IMR-90 (cell line): ENCODE data around the gene UBE2QL1.

ENCODE experiments used
- CTCF ChIP-seq: conservative IDR thresholded peaks from 2 replicates; pipeline ENCODE4 v1.5.1; 2012; ENCODE audit warnings: mild to moderate bottlenecking, low read depth, low read length, improper control_type of control experiment
- ELK1 ChIP-seq: fragments of 150-350 bp; IDR thresholded peaks from 2 replicates; pipeline ENCODE4 v1.6.1; 2016; ENCODE audit warnings: low read depth, mild to moderate bottlenecking, low read length, moderate library complexity, borderline replicate concordance
- MAFK ChIP-seq: IDR thresholded peaks from 2 replicates; pipeline ENCODE4 v1.6.1; 2012; ENCODE audit warnings: low read depth, low read length, improper control_type of control experiment
- MAZ ChIP-seq: IDR thresholded peaks from 2 replicates; pipeline ENCODE4 v1.6.1; 2012; ENCODE audit warnings: low read depth, mild to moderate bottlenecking, low read length, improper control_type of control experiment, moderate library complexity, borderline replicate concordance
- MXI1 ChIP-seq: IDR thresholded peaks from 2 replicates; pipeline ENCODE4 v1.6.1; 2012; ENCODE audit warnings: low read depth, mild to moderate bottlenecking, low read length, moderate library complexity, borderline replicate concordance
- POLR2A ChIP-seq: IDR thresholded peaks from 2 replicates; pipeline ENCODE4 v1.6.1; 2012; ENCODE audit warnings: mild to moderate bottlenecking, low read depth, low read length
- SMC3 ChIP-seq: fragments of 150-350 bp; IDR thresholded peaks from 2 replicates; pipeline ENCODE4 v1.6.1; 2016; ENCODE audit warnings: low read depth, mild to moderate bottlenecking, antibody characterized with exemption, low read length, moderate library complexity

GRCh38 chr5:6525910-6526309 lies 77.3 kb downstream of the UBE2QL1 start:
- no peak; the same call in 1 of the 2 replicates for TF ChIP-seq CTCF
- no peak for TF ChIP-seq MAFK
- no peak for TF ChIP-seq MAZ
- TF ChIP-seq SMC3 = no peak
- TF ChIP-seq POLR2A = no peak
- no peak for TF ChIP-seq MXI1
- TF ChIP-seq ELK1 = no peak
